ENCODE results near the gene DNMT1. TPM values are rescaled to one million over a fixed set of nuclear protein-coding genes. Genes with fewer than 3 reads are reported as not detected.

DNMT1 gene
- total RNA-seq, 1 experiment from 2014 or later: 144 TPM

- no peaks in the 10 kb centered on the region for H3K27me3 ChIP-seq (replicated peaks; ENCODE audit: control insufficient read depth, insufficient read depth, low read length)
- peak overlapping the region; percentile 79 for H3K27ac Mint-ChIP-seq (ENCODE audit: unreplicated experiment)
- H3K9me3 Mint-ChIP-seq (ENCODE audit: unreplicated experiment): no peaks in the 10 kb centered on the region
- CTCF ChIA-PET: interaction anchor here (0.6 kb wide), 1 partner anchor 145 kb away, joined by 3 read pairs; no protein-coding TSS in a partner anchor
- H3K9me3 ChIP-seq: no peaks in the 10 kb centered on the region
- no peaks in the 10 kb centered on the region for H3K27me3 Mint-ChIP-seq (ENCODE audit: insufficient read depth, unreplicated experiment)
- peak overlapping the region; percentile 49 for H3K4me3 Mint-ChIP-seq (ENCODE audit: unreplicated experiment)
- no peak for DNase-seq
- peaks cover 6% of the 10 kb centered on the region for H3K4me1 Mint-ChIP-seq (ENCODE audit: low read depth, unreplicated experiment)
- TF ChIP-seq, protein P1, sequence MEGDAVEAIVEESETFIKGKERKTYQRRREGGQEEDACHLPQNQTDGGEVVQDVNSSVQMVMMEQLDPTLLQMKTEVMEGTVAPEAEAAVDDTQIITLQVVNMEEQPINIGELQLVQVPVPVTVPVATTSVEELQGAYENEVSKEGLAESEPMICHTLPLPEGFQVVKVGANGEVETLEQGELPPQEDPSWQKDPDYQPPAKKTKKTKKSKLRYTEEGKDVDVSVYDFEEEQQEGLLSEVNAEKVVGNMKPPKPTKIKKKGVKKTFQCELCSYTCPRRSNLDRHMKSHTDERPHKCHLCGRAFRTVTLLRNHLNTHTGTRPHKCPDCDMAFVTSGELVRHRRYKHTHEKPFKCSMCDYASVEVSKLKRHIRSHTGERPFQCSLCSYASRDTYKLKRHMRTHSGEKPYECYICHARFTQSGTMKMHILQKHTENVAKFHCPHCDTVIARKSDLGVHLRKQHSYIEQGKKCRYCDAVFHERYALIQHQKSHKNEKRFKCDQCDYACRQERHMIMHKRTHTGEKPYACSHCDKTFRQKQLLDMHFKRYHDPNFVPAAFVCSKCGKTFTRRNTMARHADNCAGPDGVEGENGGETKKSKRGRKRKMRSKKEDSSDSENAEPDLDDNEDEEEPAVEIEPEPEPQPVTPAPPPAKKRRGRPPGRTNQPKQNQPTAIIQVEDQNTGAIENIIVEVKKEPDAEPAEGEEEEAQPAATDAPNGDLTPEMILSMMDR (IDR thresholded peaks at IDR 0.05; ENCODE audit: insufficient read depth in 1 of 2, low read depth in 1 of 2, low read length in 1 of 2, severe bottlenecking in 1 of 2, unreplicated experiment in 1 of 2): no peak
- peaks cover 2% of the 10 kb centered on the region for H3K36me3 ChIP-seq (ENCODE audit: control insufficient read depth, insufficient read depth, low read length)
- intact Hi-C loops (cut with micrococcal nuclease; ENCODE audit: unreplicated experiment): loop anchor here (10.0 kb wide), 1 partner anchor 179 kb away; the partner anchor contains the start of gene OLFM2
- no TSS peak for BruUV-seq (replicated peaks)
- H3K4me1 ChIP-seq: no peaks in the 10 kb centered on the region
- H3K36me3 Mint-ChIP-seq (ENCODE audit: insufficient read depth, unreplicated experiment): peaks cover 91% of the 10 kb centered on the region
- POLR2A ChIA-PET: interaction anchor here (0.8 kb wide), 1 partner anchor 18 kb away, joined by 3 read pairs; no protein-coding TSS in a partner anchor
- H3K4me3 ChIP-seq (ENCODE audit: low read depth, low read length): no peak overlapping the region
These were observed 80.6 kb downstream of the DNMT1 start for GRCh38 chr19:10113964-10114650.

- Mint-ChIP-seq H3K9me3 (ENCODE audit: unreplicated experiment) (no peaks in the 10 kb centered on the region), H3K4me3 (ENCODE audit: unreplicated experiment) (no peak overlapping the region), H3K27ac (ENCODE audit: unreplicated experiment) (peak overlapping the region; percentile 70), H3K27me3 (ENCODE audit: insufficient read depth, unreplicated experiment) (no peaks in the 10 kb centered on the region), H3K4me1 (ENCODE audit: low read depth, unreplicated experiment) (peaks cover 6% of the 10 kb centered on the region), H3K36me3 (ENCODE audit: insufficient read depth, unreplicated experiment) (peaks cover 91% of the 10 kb centered on the region)
- intact Hi-C loops (cut with micrococcal nuclease; ENCODE audit: unreplicated experiment): loop anchor here (10.0 kb wide), 1 partner anchor 179 kb away; the partner anchor contains the start of gene OLFM2
- CTCF ChIA-PET: interaction anchor here (0.6 kb wide), 1 partner anchor 367 kb away, joined by 4 read pairs; no protein-coding TSS in a partner anchor
- POLR2A ChIA-PET: interaction anchor here (0.8 kb wide), 1 partner anchor 18 kb away, joined by 3 read pairs; no protein-coding TSS in a partner anchor
- BruUV-seq (replicated peaks): no TSS peak
- no peaks in the 10 kb centered on the region for H3K4me1 ChIP-seq
- TF ChIP-seq, protein P1 (IDR thresholded peaks at IDR 0.05; ENCODE audit: insufficient read depth in 1 of 2, low read depth in 1 of 2, low read length in 1 of 2, severe bottlenecking in 1 of 2, unreplicated experiment in 1 of 2): no peak
- H3K9me3 ChIP-seq: no peaks in the 10 kb centered on the region
- H3K4me3 ChIP-seq (ENCODE audit: low read depth, low read length): no peak overlapping the region
- peaks cover 2% of the 10 kb centered on the region for H3K36me3 ChIP-seq (ENCODE audit: control insufficient read depth, insufficient read depth, low read length)
- no peaks in the 10 kb centered on the region for H3K27me3 ChIP-seq (replicated peaks; ENCODE audit: control insufficient read depth, insufficient read depth, low read length)
- DNase-seq: no peak
These were observed 81.2 kb downstream of the DNMT1 start for GRCh38 chr19:10113592-10113963.

- ChIA-PET POLR2A (no interaction called here), CTCF (interaction anchor here (0.6 kb wide), 1 partner anchor 368 kb away, joined by 4 read pairs; no protein-coding TSS in a partner anchor)
- Mint-ChIP-seq H3K27ac (ENCODE audit: unreplicated experiment) (peak overlapping the region; percentile 69), H3K27me3 (ENCODE audit: insufficient read depth, unreplicated experiment) (no peaks in the 10 kb centered on the region), H3K9me3 (ENCODE audit: unreplicated experiment) (no peaks in the 10 kb centered on the region), H3K4me3 (ENCODE audit: unreplicated experiment) (no peak overlapping the region), H3K36me3 (ENCODE audit: insufficient read depth, unreplicated experiment) (peaks cover 92% of the 10 kb centered on the region), H3K4me1 (ENCODE audit: low read depth, unreplicated experiment) (peaks cover 6% of the 10 kb centered on the region)
- no TSS peak for BruUV-seq (replicated peaks)
- DNase-seq: peak; percentile 50 to 57
- H3K4me3 ChIP-seq (ENCODE audit: low read depth, low read length): no peak overlapping the region
- H3K9me3 ChIP-seq: no peaks in the 10 kb centered on the region
- H3K27me3 ChIP-seq (replicated peaks; ENCODE audit: control insufficient read depth, insufficient read depth, low read length): no peaks in the 10 kb centered on the region
- peaks cover 2% of the 10 kb centered on the region for H3K36me3 ChIP-seq (ENCODE audit: control insufficient read depth, insufficient read depth, low read length)
- H3K4me1 ChIP-seq: no peaks in the 10 kb centered on the region
- TF ChIP-seq, protein P1 (IDR thresholded peaks at IDR 0.05; ENCODE audit: insufficient read depth in 1 of 2, low read depth in 1 of 2, low read length in 1 of 2, severe bottlenecking in 1 of 2, unreplicated experiment in 1 of 2): peak; percentile 30 to 42
- intact Hi-C loops (cut with micrococcal nuclease; ENCODE audit: unreplicated experiment): loop anchor here (10.0 kb wide), 1 partner anchor 178 kb away; the partner anchor contains the start of gene OLFM2
These were observed 81.7 kb downstream of the DNMT1 start for GRCh38 chr19:10112895-10113591.

All from Caco-2 (cell line).